ENCODE measurements around the gene FGF11.
"Not testable (repeated sequence)": the region's sequence is repeated elsewhere in the genome, so short reads cannot be mapped to it uniquely, and the experiment has no call there.

DNA sequence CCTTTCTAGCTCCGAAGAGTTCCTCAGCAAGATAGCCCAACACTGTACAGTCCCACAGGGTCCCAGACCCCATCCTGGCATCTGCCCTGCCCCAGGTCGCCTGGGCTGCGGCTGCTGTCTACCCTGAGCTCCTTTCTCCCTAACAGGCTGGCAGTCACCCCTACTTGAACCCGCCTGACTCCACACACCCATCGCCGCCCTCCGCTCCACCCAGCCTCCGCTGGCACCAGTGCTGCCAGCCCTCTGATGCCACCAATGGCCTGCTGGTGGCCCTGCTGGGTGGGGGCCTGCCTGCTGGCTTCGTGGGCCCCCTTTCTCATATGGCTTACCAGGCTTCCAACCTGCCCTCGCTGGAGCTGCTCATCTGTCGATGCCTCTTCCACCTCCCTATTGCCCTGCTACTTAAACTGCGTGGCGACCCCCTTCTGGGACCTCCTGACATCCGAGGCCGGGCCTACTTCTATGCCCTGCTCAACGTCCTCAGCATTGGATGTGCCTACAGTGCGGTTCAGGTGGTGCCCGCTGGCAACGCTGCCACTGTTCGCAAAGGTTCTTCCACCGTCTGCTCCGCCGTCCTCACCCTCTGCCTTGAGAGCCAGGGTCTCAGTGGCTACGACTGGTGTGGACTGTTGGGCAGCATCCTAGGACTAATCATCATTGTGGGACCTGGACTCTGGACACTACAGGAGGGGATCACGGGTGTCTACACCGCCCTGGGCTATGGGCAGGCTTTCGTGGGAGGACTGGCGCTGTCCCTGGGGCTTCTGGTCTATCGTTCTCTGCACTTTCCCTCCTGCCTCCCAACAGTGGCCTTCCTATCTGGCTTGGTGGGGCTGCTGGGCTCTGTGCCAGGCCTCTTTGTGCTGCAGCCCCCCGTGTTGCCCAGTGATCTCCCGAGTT is 42.8 kb downstream of the FGF11 start:
- TF ChIP-seq POLR2A (IDR thresholded peaks at IDR 0.05): not testable (repeated sequence)
- TF ChIP-seq, protein P1, sequence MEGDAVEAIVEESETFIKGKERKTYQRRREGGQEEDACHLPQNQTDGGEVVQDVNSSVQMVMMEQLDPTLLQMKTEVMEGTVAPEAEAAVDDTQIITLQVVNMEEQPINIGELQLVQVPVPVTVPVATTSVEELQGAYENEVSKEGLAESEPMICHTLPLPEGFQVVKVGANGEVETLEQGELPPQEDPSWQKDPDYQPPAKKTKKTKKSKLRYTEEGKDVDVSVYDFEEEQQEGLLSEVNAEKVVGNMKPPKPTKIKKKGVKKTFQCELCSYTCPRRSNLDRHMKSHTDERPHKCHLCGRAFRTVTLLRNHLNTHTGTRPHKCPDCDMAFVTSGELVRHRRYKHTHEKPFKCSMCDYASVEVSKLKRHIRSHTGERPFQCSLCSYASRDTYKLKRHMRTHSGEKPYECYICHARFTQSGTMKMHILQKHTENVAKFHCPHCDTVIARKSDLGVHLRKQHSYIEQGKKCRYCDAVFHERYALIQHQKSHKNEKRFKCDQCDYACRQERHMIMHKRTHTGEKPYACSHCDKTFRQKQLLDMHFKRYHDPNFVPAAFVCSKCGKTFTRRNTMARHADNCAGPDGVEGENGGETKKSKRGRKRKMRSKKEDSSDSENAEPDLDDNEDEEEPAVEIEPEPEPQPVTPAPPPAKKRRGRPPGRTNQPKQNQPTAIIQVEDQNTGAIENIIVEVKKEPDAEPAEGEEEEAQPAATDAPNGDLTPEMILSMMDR (IDR thresholded peaks at IDR 0.05): not testable (repeated sequence)

Data from body of pancreas (tissue), 4 donors.